GM23338 (cell line): ENCODE results near the gene CDKN1A. TPM values are rescaled to one million over a fixed set of nuclear protein-coding genes. Genes with fewer than 3 reads are reported as not detected.

Source experiments
- ATAC-seq: fragments of 200-7000 bp; cut with Tn5 transposase; 3 replicates; pipeline ENCODE4 v1.9.1; 2020
- DNase-seq: peaks from one replicate; pipeline ENCODE4 v3.0.0-alpha.2; 2015; ENCODE audit warnings: low spot score
- H2AFZ ChIP-seq: fragments of 200-600 bp; sonication (generic); 2 replicates; pipeline ENCODE4 v1.8.0; 2016; ENCODE audit warnings: antibody characterized with exemption, mild to moderate bottlenecking, moderate library complexity
- H3F3A ChIP-seq: fragments of 200-600 bp; sonication (generic); replicated peaks from 2 replicates; pipeline ENCODE4 v1.8.0; 2017; ENCODE audit warnings: antibody characterized with exemption, mixed run types, low read depth
- H3K27ac ChIP-seq: fragments of 200-600 bp; sonication (generic); 2 replicates; pipeline ENCODE4 v1.6.1; 2016; ENCODE audit warnings: low read depth
- H3K27me3 ChIP-seq: fragments of 200-600 bp; sonication (generic); 2 replicates; pipeline ENCODE4 v1.8.0; 2016; ENCODE audit warnings: mild to moderate bottlenecking, mixed run types, moderate library complexity; ENCODE audit not compliant: insufficient read depth
- H3K36me3 ChIP-seq: fragments of 200-600 bp; sonication (generic); 2 replicates; pipeline ENCODE4 v1.8.0; 2016; ENCODE audit warnings: mild to moderate bottlenecking; ENCODE audit not compliant: insufficient read depth
- H3K4me1 ChIP-seq: fragments of 200-600 bp; sonication (generic); 2 replicates; pipeline ENCODE4 v1.8.0; 2016; ENCODE audit warnings: mild to moderate bottlenecking, moderate library complexity; ENCODE audit not compliant: insufficient read depth
- H3K4me2 ChIP-seq: fragments of 200-600 bp; sonication (generic); 2 replicates; pipeline ENCODE4 v1.7.1; 2017; ENCODE audit warnings: mixed run types
- H3K4me3 ChIP-seq: fragments of 200-600 bp; sonication (generic); 2 replicates; pipeline ENCODE4 v1.6.1; 2016; ENCODE audit warnings: mixed run types
- H3K79me2 ChIP-seq: fragments of 200-600 bp; sonication (generic); replicated peaks from 2 replicates; pipeline ENCODE4 v1.8.0; 2017; ENCODE audit warnings: mild to moderate bottlenecking; ENCODE audit not compliant: insufficient read depth
- H3K9me2 ChIP-seq: fragments of 200-600 bp; sonication (generic); 2 replicates; pipeline ENCODE4 v1.8.0; 2017; ENCODE audit not compliant: insufficient read depth
- H4K20me1 ChIP-seq: fragments of 200-600 bp; sonication (generic); replicated peaks from 2 replicates; pipeline ENCODE4 v1.8.0; 2017; ENCODE audit warnings: mild to moderate bottlenecking; ENCODE audit not compliant: insufficient read depth
- H3K27ac Mint-ChIP-seq: 2 replicates; pipeline ENCODE4 v1.8.0; 2020; ENCODE audit warnings: inconsistent platforms, mild to moderate bottlenecking, moderate library complexity, mixed read lengths
- H3K27me3 Mint-ChIP-seq: 3 replicates; pipeline ENCODE4 v1.8.0; 2022; ENCODE audit warnings: low read depth, mild to moderate bottlenecking, moderate library complexity, mixed read lengths, inconsistent platforms; ENCODE audit not compliant: insufficient read depth, poor library complexity
- H3K36me3 Mint-ChIP-seq: 3 replicates; pipeline ENCODE4 v1.8.0; 2021; ENCODE audit warnings: low read depth, mild to moderate bottlenecking, inconsistent platforms, moderate library complexity, mixed read lengths
- H3K4me1 Mint-ChIP-seq: 3 replicates; pipeline ENCODE4 v1.8.0; 2020; ENCODE audit warnings: mild to moderate bottlenecking, inconsistent platforms, mixed read lengths
- H3K4me3 Mint-ChIP-seq: 3 replicates; pipeline ENCODE4 v1.8.0; 2021; ENCODE audit warnings: moderate library complexity, mild to moderate bottlenecking, inconsistent platforms, mixed read lengths
- H3K9me3 Mint-ChIP-seq: 3 replicates; pipeline ENCODE4 v1.8.0; 2020; ENCODE audit warnings: moderate library complexity, mild to moderate bottlenecking, inconsistent platforms, mixed read lengths
- CREB1 ChIP-seq: fragments of 250-450 bp; sonication (Bioruptor Pico); IDR thresholded peaks from 2 replicates; pipeline ENCODE4 v1.5.0; 2020; ENCODE audit warnings: low read depth, mild to moderate bottlenecking, moderate library complexity
- CTCF ChIP-seq, 2 experiments: fragments of 200-600 bp in 1 of 2; sonication (generic) in 1 of 2; conservative IDR thresholded peaks; 2 replicates each; pipeline versions ENCODE4 v1.5.1 to v1.6.1; 2016 to 2017; ENCODE audit warnings: antibody characterized with exemption in 2 of 2, low read depth in 2 of 2, mild to moderate bottlenecking in 2 of 2, moderate library complexity in 1 of 2
- ETS1 ChIP-seq: IDR thresholded peaks from 2 replicates; pipeline ENCODE4 v1.6.1; 2016; ENCODE audit warnings: antibody characterized with exemption
- EZH2 ChIP-seq: fragments of 200-600 bp; sonication (generic); IDR thresholded peaks from one replicate; pipeline ENCODE4 v1.8.0; 2017; ENCODE audit warnings: antibody characterized with exemption, mild to moderate bottlenecking, low read depth; ENCODE audit not compliant: unreplicated experiment
- EZH2phosphoT487 ChIP-seq: fragments of 200-600 bp; sonication (generic); IDR thresholded peaks from one replicate; pipeline ENCODE4 v1.8.1; 2018; ENCODE audit warnings: antibody characterized with exemption; ENCODE audit not compliant: unreplicated experiment
- JUNB ChIP-seq: IDR thresholded peaks from one replicate; pipeline ENCODE4 v1.6.1; 2016; ENCODE audit warnings: antibody characterized with exemption; ENCODE audit not compliant: unreplicated experiment
- NANOG ChIP-seq: IDR thresholded peaks from 2 replicates; pipeline ENCODE4 v1.6.1; 2016; ENCODE audit warnings: antibody characterized with exemption, borderline replicate concordance
- POLR2AphosphoS5 ChIP-seq: IDR thresholded peaks from 2 replicates; pipeline ENCODE4 v1.6.1; 2016; ENCODE audit warnings: antibody characterized with exemption, low read depth
- REST ChIP-seq: IDR thresholded peaks from one replicate; pipeline ENCODE4 v1.6.1; 2018; ENCODE audit warnings: antibody characterized with exemption; ENCODE audit not compliant: unreplicated experiment
- STAT1 ChIP-seq: IDR thresholded peaks from one replicate; pipeline ENCODE4 v1.6.1; 2016; ENCODE audit warnings: antibody characterized with exemption; ENCODE audit not compliant: unreplicated experiment
- ZNF114 ChIP-seq: fragments of 250-450 bp; sonication (Bioruptor Pico); IDR thresholded peaks from 2 replicates; pipeline ENCODE4 v1.5.0; 2020; ENCODE audit warnings: mild to moderate bottlenecking, moderate library complexity
- ZNF331 ChIP-seq: fragments of 250-450 bp; sonication (Bioruptor Pico); IDR thresholded peaks from 2 replicates; pipeline ENCODE4 v1.5.0; 2020; ENCODE audit warnings: low read depth, mild to moderate bottlenecking, moderate library complexity
- ZNF462 ChIP-seq: fragments of 250-450 bp; sonication (Bioruptor Pico); IDR thresholded peaks from 2 replicates; pipeline ENCODE4 v1.5.0; 2020; ENCODE audit warnings: mild to moderate bottlenecking, moderate library complexity
- polyA plus RNA-seq: library from polyadenylated mRNA; unstranded; fragments of >200 nt; fragmentation: Nextera tagmentation; extraction: Ambion mirVana; gene quantifications from 2 replicates; pipeline ENCODE4 v1.2.1, GENCODE V29; 2016
- total RNA-seq: library from RNA; depleted of rRNA; stranded (reverse); fragments of >200 nt; shearing (Covaris generic); gene quantifications from 2 replicates; pipeline ENCODE4 v1.2.3, GENCODE V29; 2014

Gene CDKN1A
- total and polyA plus RNA-seq, 2 experiments from 2014 or later = 31.5 to 45.6 TPM

GRCh38 chr6:36665180-36665579 lies 13.3 kb upstream of the CDKN1A start:
- Histone ChIP-seq H3F3A (peaks cover 8% of the 10 kb centered on the region; the same call in 1 of the 2 replicates), H3K4me1 (peaks cover 37% of the 10 kb centered on the region), H2AFZ (no peak overlapping the region), H3K36me3 (no peaks in the 10 kb centered on the region), H3K27ac (no peak overlapping the region), H3K4me3 (no peak overlapping the region), H3K27me3 (peaks cover 6% of the 10 kb centered on the region; the same call in 1 of the 2 replicates), H3K4me2 (no peak overlapping the region), H3K79me2 (no peaks in the 10 kb centered on the region), H3K9me2 (no peaks in the 10 kb centered on the region), H4K20me1 (no peaks in the 10 kb centered on the region)
- no peaks in the 10 kb centered on the region for H3K36me3 Mint-ChIP-seq
- peaks cover 7% of the 10 kb centered on the region for H3K27me3 Mint-ChIP-seq
- no peaks in the 10 kb centered on the region for H3K9me3 Mint-ChIP-seq
- TF ChIP-seq POLR2AphosphoS5 (no peak), REST (no peak), ETS1 (no peak), CREB1 (CRISPR knock-in tag) (no peak), JUNB (no peak), STAT1 (no peak), EZH2 (no peak), NANOG (no peak), ZNF462 (CRISPR knock-in tag) (no peak), ZNF114 (CRISPR knock-in tag) (no peak), EZH2phosphoT487 (no peak), CTCF (conservative IDR thresholded peaks at IDR 0.05; ENCODE audit: low read depth in 2 of 2) (no peak), ZNF331 (CRISPR knock-in tag) (no peak)
- ATAC-seq (no peak), DNase-seq (no peak)
- H3K4me3 Mint-ChIP-seq = no peak overlapping the region
- peaks cover 43% of the 10 kb centered on the region for H3K4me1 Mint-ChIP-seq
- H3K27ac Mint-ChIP-seq = no peak overlapping the region
